ENCODE data around the gene ZNF496.

GRCh38 chr1:247269133-247269532 is 62.5 kb downstream of the ZNF496 start:
- TF ChIP-seq NFRKB (IDR thresholded peaks at IDR 0.05) (no peak), SP1 (IDR thresholded peaks at IDR 0.05) (no peak), FOXM1 (IDR thresholded peaks at IDR 0.05; ENCODE audit: borderline replicate concordance) (no peak), ELF4 (IDR thresholded peaks at IDR 0.05) (no peak), FOXK2 (IDR thresholded peaks at IDR 0.05) (no peak), SUZ12 (IDR thresholded peaks at IDR 0.05) (no peak), HDGF (IDR thresholded peaks at IDR 0.05; ENCODE audit: borderline replicate concordance) (no peak), ARNT (IDR thresholded peaks at IDR 0.05) (no peak), L3MBTL2 (conservative IDR thresholded peaks at IDR 0.05) (no peak), ZNF384 (IDR thresholded peaks at IDR 0.05) (no peak), BHLHE40 (IDR thresholded peaks at IDR 0.05; ENCODE audit: borderline replicate concordance) (no peak)
- TF ChIP-seq, protein P1, sequence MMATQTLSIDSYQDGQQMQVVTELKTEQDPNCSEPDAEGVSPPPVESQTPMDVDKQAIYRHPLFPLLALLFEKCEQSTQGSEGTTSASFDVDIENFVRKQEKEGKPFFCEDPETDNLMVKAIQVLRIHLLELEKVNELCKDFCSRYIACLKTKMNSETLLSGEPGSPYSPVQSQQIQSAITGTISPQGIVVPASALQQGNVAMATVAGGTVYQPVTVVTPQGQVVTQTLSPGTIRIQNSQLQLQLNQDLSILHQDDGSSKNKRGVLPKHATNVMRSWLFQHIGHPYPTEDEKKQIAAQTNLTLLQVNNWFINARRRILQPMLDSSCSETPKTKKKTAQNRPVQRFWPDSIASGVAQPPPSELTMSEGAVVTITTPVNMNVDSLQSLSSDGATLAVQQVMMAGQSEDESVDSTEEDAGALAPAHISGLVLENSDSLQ (IDR thresholded peaks at IDR 0.05) = no peak
